GM18498 (cell line): ENCODE results near the gene EEF2.
"Not testable (repeated sequence)": the region's sequence is repeated elsewhere in the genome, so short reads cannot be mapped to it uniquely, and the experiment has no call there.

Experiments
- ATAC-seq: cut with Tn5 transposase; IDR thresholded peaks from one replicate; pipeline ENCODE4 v1.9.1; 2021; ENCODE audit warnings: mild to moderate bottlenecking, moderate library complexity; ENCODE audit not compliant: unreplicated experiment

EEF2 gene

GRCh38 chr19:4015705-4016402 is 30.6 kb upstream of the EEF2 start:
- ATAC-seq = no peak

- ATAC-seq = no peak
Observed at GRCh38 chr19:4014541-4015491, 29.6 kb upstream of the EEF2 start.

DNA sequence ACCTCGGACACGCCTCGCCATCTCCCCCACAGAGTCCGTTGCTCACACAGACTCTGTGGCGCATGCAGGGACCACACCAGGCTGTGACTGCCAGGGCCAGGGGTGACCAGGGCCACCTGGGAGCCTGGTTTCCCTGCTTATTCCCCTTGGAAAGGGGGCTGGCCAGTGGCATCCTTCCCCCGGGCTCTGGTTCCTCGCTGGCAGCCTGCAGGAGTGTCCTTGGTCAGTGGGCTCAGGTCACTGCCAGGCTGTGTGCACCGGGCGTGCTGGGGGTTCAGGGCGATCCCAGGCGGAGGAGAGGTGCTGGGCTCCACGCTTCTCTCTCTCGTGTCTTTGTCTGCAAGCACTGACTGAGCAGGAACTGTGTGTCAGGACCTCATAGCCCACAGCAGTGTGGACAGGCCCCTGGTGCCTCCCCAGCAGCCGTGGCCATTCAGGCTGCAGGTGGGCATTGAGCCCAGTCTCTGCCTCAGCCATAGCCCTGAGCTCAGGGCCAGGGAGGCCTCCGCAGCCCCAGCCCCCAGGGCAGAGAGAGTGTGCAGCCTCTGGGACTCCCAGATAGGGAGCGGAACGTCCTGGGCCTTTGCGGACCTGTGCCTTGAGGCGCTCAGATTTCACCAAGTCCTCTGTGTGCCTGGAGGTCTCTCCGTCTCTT is 28.8 kb upstream of the EEF2 start:
- no peak for ATAC-seq

DNA sequence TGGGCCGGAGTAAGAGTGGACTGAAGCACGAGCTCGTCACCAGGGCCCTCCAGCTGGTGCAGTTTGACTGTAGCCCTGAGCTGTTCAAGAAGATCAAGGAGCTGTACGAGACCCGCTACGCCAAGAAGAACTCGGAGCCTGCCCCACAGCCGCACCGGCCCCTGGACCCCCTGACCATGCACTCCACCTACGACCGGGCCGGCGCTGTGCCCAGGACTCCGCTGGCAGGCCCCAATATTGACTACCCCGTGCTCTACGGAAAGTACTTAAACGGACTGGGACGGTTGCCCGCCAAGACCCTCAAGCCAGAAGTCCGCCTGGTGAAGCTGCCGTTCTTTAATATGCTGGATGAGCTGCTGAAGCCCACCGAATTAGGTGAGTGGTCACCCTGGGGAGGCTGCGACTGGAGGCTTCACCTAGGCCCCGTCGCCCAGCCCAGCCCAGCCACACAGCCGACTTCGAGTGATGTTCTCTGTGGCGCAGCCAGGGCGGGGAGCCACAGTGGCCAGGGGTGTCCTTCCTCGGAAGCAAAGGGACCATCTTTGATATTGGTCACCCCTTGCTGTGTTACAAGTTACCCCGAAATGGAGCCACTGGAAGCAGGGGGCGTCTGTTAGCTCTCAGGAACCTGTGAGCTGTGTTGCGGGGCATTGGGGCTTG is 27.8 kb upstream of the EEF2 start:
- ATAC-seq = no peak

DNA sequence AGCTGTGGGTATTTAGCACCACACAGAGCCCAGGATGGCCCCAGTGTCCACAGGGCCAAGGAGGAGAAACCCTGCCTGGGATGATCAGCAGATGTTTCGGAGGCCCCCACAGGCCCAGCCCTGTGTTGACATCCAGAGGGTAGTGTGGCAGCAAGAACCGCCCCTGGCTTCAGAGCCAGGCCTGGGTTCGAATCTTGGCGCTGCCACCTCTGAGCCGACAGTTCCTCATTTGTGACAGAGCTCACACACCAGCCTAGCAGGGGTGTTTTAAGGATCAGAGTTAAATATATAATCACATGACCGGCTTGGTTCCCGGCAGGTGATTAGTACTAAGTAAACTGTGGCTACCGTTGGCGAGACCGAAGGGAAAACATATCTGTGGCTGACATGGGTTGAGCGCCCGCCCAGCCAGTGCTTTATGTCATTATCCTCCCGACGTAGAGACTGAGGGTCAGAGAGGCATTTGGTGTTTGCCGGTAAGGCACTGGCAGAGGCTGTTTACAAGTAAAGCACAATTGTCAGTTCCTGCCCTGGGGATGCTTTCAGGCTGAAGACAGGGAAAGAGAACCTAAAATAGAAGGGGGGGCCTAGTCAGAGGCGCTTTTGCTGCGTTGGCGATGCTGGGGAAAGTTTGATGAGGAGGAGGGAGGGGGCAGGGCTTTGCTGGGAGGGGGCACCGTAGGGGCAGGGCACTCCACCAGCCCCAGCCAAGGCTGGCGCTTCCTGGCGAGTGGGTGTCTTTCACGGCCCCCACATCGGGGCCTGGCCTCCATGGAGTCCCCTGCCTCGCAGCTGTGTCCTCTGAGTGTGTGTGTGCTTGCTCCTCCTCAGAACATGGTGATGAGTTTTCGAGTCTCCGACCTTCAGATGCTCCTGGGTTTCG is 27.1 kb upstream of the EEF2 start:
- no peak for ATAC-seq

DNA sequence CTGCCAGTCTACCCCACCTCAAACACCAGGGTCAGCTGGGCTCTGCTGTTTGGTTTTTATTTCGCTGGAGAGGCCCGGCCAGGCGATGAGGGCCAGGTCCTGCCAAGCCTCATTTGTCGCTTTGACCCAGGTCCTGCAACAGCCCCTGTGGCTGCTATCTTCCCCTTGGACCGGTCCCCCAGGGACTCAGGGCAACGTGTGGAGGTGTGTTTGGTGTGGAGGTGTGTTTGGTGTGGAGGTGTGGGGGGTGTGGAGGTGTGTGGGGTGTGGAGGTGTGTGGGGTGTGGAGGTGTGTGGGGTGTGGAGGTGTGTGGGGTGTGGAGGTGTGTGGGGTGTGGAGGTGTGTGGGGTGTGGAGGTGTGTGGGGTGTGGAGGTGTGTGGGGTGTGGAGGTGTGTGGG is 26.2 kb upstream of the EEF2 start:
- ATAC-seq = not testable (repeated sequence)

- ATAC-seq = no peak
Observed at GRCh38 chr19:4010808-4011110, 25.5 kb upstream of the EEF2 start.

- no peak for ATAC-seq
Observed at GRCh38 chr19:4009990-4010807, 24.9 kb upstream of the EEF2 start.

DNA sequence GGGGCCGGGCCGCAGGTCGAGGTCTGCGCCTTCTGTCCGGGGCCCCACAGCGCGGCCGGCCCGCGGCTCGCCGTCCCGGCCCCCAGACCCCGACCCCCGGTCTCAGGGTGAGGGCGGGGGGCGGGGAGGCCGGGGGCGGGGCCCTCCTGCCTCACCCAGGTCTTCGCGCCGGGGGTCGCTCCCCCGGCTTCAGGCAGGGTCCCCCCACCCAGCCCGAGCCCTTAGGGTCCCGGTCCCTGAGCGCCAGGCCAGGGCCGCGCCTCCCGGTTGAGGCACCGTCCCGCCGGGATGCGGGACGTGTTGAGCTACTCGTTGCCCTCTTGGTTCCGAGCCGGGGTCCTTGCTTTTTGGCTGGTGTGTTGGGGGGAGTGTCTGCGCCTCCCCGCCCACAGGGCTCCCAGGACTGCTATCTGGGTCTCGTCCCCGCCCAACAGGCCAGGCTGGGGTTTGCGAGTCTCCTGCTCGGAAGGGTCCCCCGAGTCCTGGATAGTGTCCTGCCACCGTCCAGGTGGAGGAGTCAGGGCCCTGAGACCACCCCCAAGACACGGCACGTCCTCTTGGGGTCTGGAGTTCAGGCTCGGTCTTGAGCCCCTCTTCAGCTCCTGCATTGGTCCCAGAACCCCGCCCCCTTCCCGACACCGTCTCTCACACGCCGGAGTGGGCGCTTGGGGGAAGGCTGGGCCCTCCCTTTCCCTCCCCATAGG is 22.7 kb upstream of the EEF2 start:
- ATAC-seq = peak; percentile 25

GRCh38 chr19:4007021-4007835 is 22.0 kb upstream of the EEF2 start, which contains the start of gene PIAS4:
PIAS4 (plus strand) TSS chr19:4007736; CDS start chr19:4007761, 25 bp downstream.
- ATAC-seq = peak; percentile 82

- not testable (repeated sequence) for ATAC-seq
Observed at GRCh38 chr19:4005436-4005835, 20.2 kb upstream of the EEF2 start.

- ATAC-seq = not testable (repeated sequence)
Observed at GRCh38 chr19:4000798-4001197, 15.5 kb upstream of the EEF2 start.

DNA sequence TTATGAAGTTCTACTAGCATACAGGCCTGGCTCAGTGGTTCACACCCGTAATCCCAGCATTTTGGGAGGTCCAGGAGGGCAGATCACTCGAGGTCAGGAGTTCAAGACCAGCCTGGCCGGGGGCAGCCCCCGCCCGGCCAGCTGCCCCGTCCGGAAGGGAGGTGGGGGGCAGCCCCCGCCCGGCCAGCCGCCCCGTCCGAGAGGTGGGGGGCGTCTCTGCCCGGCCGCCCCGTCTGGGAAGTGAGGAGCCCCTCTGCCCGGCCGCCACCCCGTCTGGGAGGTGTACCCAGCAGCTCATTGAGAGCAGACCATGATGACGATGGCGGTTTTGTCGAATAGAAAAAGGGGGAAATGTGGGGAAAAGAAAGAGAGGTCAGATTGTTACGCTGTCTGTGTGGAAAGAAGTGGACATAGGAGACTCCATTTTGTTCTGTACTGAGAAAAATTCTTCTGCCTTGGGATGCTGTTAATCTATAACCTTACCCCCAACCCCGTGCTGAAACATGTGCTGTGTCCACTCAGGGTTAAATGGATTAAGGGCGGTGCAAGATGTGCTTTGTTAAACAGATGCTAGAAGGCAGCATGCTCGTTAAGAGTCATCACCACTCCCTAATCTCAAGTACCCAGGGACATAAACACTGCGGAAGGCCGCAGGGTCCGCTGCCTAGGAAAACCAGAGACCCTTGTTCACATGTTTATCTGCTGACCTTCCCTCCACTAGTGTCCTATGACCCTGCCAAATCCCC is 13.6 kb upstream of the EEF2 start:
- not testable (repeated sequence) for ATAC-seq

DNA sequence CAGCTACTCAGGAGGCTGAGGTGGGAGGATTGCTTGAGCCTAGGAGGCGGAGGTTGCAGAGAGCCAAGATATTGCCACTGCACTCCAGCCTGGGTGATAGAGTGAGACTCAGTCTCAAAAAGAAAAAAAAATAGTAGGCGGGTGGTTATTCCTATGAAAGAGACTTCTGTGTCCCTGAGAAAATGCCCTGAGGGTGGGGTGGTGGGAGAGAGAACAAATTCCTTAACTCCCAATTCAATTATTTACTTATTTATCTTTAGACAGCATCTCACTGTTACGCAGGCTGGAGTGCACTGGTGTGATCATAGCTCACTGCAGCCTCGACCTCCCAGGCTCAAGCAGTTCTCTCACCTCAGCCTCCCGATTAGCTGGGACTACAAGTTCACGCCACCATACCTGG is 10.3 kb upstream of the EEF2 start:
- no peak for ATAC-seq

GRCh38 chr19:3990815-3991117 is 5.5 kb upstream of the EEF2 start:
- ATAC-seq = no peak

GRCh38 chr19:3987619-3988371 is 2.5 kb upstream of the EEF2 start:
- peak; percentile 36 for ATAC-seq
